PFSK-1 (cell line): Measurements from ENCODE around the gene HTT.

Source experiments
- FOXP2 ChIP-seq: optimal IDR thresholded peaks from 2 replicates; pipeline ENCODE3; 2011; ENCODE audit warnings: borderline replicate concordance, control low read depth, inconsistent platforms; ENCODE audit not compliant: insufficient read depth; ENCODE audit errors: extremely low read length, extremely low read depth
- POLR2AphosphoS5 ChIP-seq: IDR thresholded peaks from 2 replicates; pipeline ENCODE4 v1.6.1; 2012; ENCODE audit warnings: low read depth, mild to moderate bottlenecking, control low read depth, low read length, moderate library complexity
- SIN3A ChIP-seq: IDR thresholded peaks from 2 replicates; pipeline ENCODE4 v1.6.1; 2012; ENCODE audit warnings: mild to moderate bottlenecking, low read length, moderate library complexity, borderline replicate concordance; ENCODE audit not compliant: insufficient read depth

DNA sequence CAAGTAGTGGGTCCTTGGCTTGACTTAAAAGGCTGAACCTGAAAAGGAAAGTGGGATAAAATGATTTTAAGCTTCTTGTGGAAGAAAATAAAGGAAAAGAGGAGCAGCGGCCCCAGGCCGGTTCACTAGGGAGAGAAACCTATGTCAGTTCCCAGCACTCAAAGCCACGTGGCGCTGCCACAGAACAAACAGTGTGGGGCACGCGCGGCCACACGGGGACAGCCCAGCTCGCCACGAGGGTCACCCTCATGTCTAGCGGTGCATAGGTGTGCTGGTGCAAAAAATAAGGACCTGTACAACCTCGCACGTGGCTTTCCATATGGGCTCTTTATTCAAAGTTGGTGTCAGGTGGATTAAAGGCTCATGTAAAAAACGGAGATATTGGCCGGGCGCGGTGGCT is 191.6 kb downstream of the HTT start:
- TF ChIP-seq POLR2AphosphoS5 (no peak), FOXP2 (no peak), SIN3A (no peak)
